ENCODE measurements around the gene CCL8.

DNA sequence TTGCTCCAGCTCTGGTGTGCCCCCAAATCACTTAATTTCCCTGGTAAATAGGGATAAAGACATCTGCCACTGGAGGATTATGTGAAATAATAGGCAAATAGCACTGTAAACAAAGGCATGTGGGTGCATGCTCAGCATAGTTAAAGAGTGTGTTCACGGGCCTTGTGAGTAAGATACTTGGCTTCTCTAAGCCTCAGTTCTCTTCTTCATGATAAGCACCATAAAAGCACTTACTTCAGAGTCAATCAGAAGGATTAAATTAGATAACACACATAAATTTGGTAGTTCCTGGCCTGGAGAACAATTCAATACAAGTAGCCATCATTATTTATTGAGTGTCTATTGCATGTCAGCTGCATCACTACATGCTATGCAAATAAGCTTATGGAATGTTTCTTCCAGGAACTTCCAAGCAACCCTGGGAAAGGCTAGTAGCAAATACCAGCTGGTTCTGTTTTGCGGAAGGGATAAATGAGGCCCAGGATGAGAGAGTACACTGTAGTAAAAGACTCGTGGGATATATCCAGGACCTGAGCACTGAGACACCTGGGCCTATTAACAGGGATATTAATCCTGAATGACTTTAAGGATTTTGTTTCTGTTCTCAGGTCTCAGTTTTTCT, 19.2 kb upstream of the CCL8 start:
- no peak for TF ChIP-seq POLR2A (IDR thresholded peaks at IDR 0.05)
- TF ChIP-seq, protein P1, sequence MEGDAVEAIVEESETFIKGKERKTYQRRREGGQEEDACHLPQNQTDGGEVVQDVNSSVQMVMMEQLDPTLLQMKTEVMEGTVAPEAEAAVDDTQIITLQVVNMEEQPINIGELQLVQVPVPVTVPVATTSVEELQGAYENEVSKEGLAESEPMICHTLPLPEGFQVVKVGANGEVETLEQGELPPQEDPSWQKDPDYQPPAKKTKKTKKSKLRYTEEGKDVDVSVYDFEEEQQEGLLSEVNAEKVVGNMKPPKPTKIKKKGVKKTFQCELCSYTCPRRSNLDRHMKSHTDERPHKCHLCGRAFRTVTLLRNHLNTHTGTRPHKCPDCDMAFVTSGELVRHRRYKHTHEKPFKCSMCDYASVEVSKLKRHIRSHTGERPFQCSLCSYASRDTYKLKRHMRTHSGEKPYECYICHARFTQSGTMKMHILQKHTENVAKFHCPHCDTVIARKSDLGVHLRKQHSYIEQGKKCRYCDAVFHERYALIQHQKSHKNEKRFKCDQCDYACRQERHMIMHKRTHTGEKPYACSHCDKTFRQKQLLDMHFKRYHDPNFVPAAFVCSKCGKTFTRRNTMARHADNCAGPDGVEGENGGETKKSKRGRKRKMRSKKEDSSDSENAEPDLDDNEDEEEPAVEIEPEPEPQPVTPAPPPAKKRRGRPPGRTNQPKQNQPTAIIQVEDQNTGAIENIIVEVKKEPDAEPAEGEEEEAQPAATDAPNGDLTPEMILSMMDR (IDR thresholded peaks at IDR 0.05), result no peak
